PFSK-1 (cell line): ENCODE measurements around the gene EIF3A.

Experiments
- FOXP2 ChIP-seq: optimal IDR thresholded peaks from 2 replicates; pipeline ENCODE3; 2011; ENCODE audit warnings: borderline replicate concordance, control low read depth, inconsistent platforms; ENCODE audit not compliant: insufficient read depth; ENCODE audit errors: extremely low read length, extremely low read depth
- POLR2AphosphoS5 ChIP-seq: IDR thresholded peaks from 2 replicates; pipeline ENCODE4 v1.6.1; 2012; ENCODE audit warnings: low read depth, mild to moderate bottlenecking, control low read depth, low read length, moderate library complexity
- REST ChIP-seq, 2 experiments: IDR thresholded peaks; 2 replicates each; pipeline versions ENCODE4 v1.6.1 to v1.8.0; 2011 to 2012; ENCODE audit warnings: low read depth in 2 of 2, low read length in 2 of 2, control low read depth in 1 of 2, inconsistent platforms in 1 of 2, mild to moderate bottlenecking in 1 of 2, moderate library complexity in 1 of 2; ENCODE audit not compliant: insufficient read depth in 1 of 2
- SIN3A ChIP-seq: IDR thresholded peaks from 2 replicates; pipeline ENCODE4 v1.6.1; 2012; ENCODE audit warnings: mild to moderate bottlenecking, low read length, moderate library complexity, borderline replicate concordance; ENCODE audit not compliant: insufficient read depth
- TAF1 ChIP-seq: IDR thresholded peaks from 2 replicates; pipeline ENCODE4 v1.6.1; 2012; ENCODE audit warnings: low read length, control low read depth, borderline replicate concordance; ENCODE audit not compliant: insufficient read depth

Gene EIF3A

GRCh38 chr10:119049361-119049760 is 31.3 kb downstream of the EIF3A start:
- TF ChIP-seq SIN3A (no peak), FOXP2 (no peak), REST (IDR thresholded peaks at IDR 0.05; ENCODE audit: insufficient read depth in 1 of 2, low read depth in 2 of 2, low read length in 2 of 2) (no peak), POLR2AphosphoS5 (no peak), TAF1 (no peak)

GRCh38 chr10:119045561-119045960 is 35.1 kb downstream of the EIF3A start:
- TF ChIP-seq FOXP2 (no peak), TAF1 (no peak), REST (IDR thresholded peaks at IDR 0.05; ENCODE audit: insufficient read depth in 1 of 2, low read depth in 2 of 2, low read length in 2 of 2) (no peak), POLR2AphosphoS5 (no peak), SIN3A (no peak)

- no peak for TF ChIP-seq SIN3A
- TF ChIP-seq TAF1, result no peak
- no peak for TF ChIP-seq REST (IDR thresholded peaks at IDR 0.05; ENCODE audit: insufficient read depth in 1 of 2, low read depth in 2 of 2, low read length in 2 of 2)
- no peak for TF ChIP-seq FOXP2
- no peak for TF ChIP-seq POLR2AphosphoS5
Measured at GRCh38 chr10:119042169-119042568, 38.4 kb downstream of the EIF3A start.

GRCh38 chr10:119041326-119041725 is 39.3 kb downstream of the EIF3A start:
- no peak for TF ChIP-seq FOXP2

GRCh38 chr10:119039161-119039560 is 41.5 kb downstream of the EIF3A start:
- no peak for TF ChIP-seq POLR2AphosphoS5
- no peak for TF ChIP-seq REST (IDR thresholded peaks at IDR 0.05; ENCODE audit: insufficient read depth in 1 of 2, low read depth in 2 of 2, low read length in 2 of 2)
- no peak for TF ChIP-seq SIN3A
- no peak for TF ChIP-seq FOXP2
- no peak for TF ChIP-seq TAF1
